Neural progenitor cell (in vitro differentiated cells): Measurements from ENCODE around the gene FBP1.

Source experiments
- EZH2phosphoT487 ChIP-seq: fragments of 200-600 bp; sonication (generic); IDR thresholded peaks from 2 replicates; pipeline ENCODE4 v1.6.1; 2017; ENCODE audit warnings: antibody characterized with exemption
- TF ChIP-seq, protein P1 (sequence below): fragments of 200-600 bp; sonication (generic); IDR thresholded peaks from 2 replicates; pipeline ENCODE4 v1.5.1; 2017; ENCODE audit warnings: antibody characterized with exemption, mild to moderate bottlenecking

DNA sequence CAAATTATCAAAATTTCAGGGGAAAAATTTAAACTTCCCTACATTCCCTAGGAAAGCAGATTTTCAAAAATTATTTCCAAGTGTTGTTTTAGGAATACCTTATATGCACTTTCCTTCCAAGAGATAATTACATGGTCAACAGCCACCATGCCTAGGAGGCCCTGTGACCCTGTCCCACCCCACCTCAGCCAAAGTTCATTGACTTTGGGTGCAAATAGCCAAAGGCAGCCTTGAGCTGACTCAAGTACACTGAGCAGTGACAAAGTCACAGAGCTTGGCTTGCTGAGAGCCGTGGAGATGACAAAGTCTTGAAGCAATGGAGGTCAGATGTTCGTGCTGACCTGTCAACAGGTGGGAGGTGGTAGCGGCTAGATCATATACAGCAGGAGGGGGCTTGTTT lies 24.3 kb upstream of the FBP1 start:
- TF ChIP-seq, protein P1, sequence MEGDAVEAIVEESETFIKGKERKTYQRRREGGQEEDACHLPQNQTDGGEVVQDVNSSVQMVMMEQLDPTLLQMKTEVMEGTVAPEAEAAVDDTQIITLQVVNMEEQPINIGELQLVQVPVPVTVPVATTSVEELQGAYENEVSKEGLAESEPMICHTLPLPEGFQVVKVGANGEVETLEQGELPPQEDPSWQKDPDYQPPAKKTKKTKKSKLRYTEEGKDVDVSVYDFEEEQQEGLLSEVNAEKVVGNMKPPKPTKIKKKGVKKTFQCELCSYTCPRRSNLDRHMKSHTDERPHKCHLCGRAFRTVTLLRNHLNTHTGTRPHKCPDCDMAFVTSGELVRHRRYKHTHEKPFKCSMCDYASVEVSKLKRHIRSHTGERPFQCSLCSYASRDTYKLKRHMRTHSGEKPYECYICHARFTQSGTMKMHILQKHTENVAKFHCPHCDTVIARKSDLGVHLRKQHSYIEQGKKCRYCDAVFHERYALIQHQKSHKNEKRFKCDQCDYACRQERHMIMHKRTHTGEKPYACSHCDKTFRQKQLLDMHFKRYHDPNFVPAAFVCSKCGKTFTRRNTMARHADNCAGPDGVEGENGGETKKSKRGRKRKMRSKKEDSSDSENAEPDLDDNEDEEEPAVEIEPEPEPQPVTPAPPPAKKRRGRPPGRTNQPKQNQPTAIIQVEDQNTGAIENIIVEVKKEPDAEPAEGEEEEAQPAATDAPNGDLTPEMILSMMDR, result no peak
- TF ChIP-seq EZH2phosphoT487, result no peak
